PC-3 (cell line): ENCODE measurements around the gene STARD3. TPM values are rescaled to one million over a fixed set of nuclear protein-coding genes. Genes with fewer than 3 reads are reported as not detected.

Experiments used
- ATAC-seq: fragments of 200-7000 bp; cut with Tn5 transposase; 2 replicates; pipeline ENCODE4 v1.9.1; 2020; ENCODE audit warnings: mild to moderate bottlenecking, moderate library complexity
- BruUV-seq: library from RNA; stranded (reverse); fragments of 400-500 nt; replicated peaks from 2 replicates; lab custom pipeline; 2021; lab: Mats Ljungman, UMichigan
- CTCF ChIA-PET: fragments of 300-600 bp; sonication (Branson Sonifier 250); formaldehyde crosslinking; loops from one replicate; lab custom pipeline; 2022; ENCODE audit warnings: antibody characterized with exemption; lab: Charles Lee
- POLR2A ChIA-PET: fragments of 300-600 bp; sonication (Branson Sonifier 250); formaldehyde crosslinking; loops from one replicate; lab custom pipeline; 2022; ENCODE audit warnings: antibody characterized with exemption; ENCODE audit not compliant: unreplicated experiment; lab: Charles Lee
- DNase-seq: peaks from one replicate; pipeline ENCODE4 v3.0.0-alpha.2; 2015
- H2AFZ ChIP-seq: fragments of 300-600 bp; sonication (generic); 2 replicates; pipeline ENCODE4 v1.6.0; 2016; ENCODE audit warnings: antibody characterized with exemption, low read length
- H3F3A ChIP-seq: fragments of 300-600 bp; sonication (generic); one replicate; pipeline ENCODE4 v1.6.0; 2017; ENCODE audit warnings: antibody characterized with exemption, low read length, control low read depth, mild to moderate bottlenecking; ENCODE audit not compliant: unreplicated experiment
- H3K27ac ChIP-seq: fragments of 300-600 bp; sonication (generic); 2 replicates; pipeline ENCODE4 v1.5.1; 2016; ENCODE audit warnings: mild to moderate bottlenecking, low read length
- H3K27me3 ChIP-seq: fragments of 300-600 bp; sonication (generic); 2 replicates; pipeline ENCODE4 v1.6.1; 2016; ENCODE audit warnings: low read length, mixed read lengths
- H3K36me3 ChIP-seq: fragments of 300-600 bp; sonication (generic); 2 replicates; pipeline ENCODE4 v1.6.1; 2016; ENCODE audit warnings: low read depth, mixed run types, low read length, mixed read lengths
- H3K4me1 ChIP-seq: fragments of 300-600 bp; sonication (generic); 2 replicates; pipeline ENCODE4 v1.5.1; 2016; ENCODE audit warnings: low read length; ENCODE audit not compliant: insufficient read depth
- H3K4me2 ChIP-seq: fragments of 300-600 bp; sonication (generic); 2 replicates; pipeline ENCODE4 v1.6.0; 2016; ENCODE audit warnings: low read length
- H3K4me3 ChIP-seq: fragments of 300-600 bp; sonication (generic); 2 replicates; pipeline ENCODE4 v1.5.1; 2016; ENCODE audit warnings: mild to moderate bottlenecking, low read length, mixed read lengths
- H3K79me2 ChIP-seq: fragments of 300-600 bp; sonication (generic); 2 replicates; pipeline ENCODE4 v1.6.1; 2017; ENCODE audit warnings: low read length, mixed read lengths
- H3K9ac ChIP-seq: fragments of 300-600 bp; sonication (generic); 2 replicates; pipeline ENCODE4 v1.6.0; 2016; ENCODE audit warnings: mild to moderate bottlenecking, low read length
- H3K9me2 ChIP-seq: fragments of 300-600 bp; sonication (generic); replicated peaks from 2 replicates; pipeline ENCODE4 v1.6.1; 2016; ENCODE audit warnings: mixed run types, low read length, mixed read lengths
- H3K9me3 ChIP-seq: fragments of 300-600 bp; sonication (generic); 2 replicates; pipeline ENCODE4 v1.6.1; 2016; ENCODE audit warnings: low read length, mixed read lengths
- H4K20me1 ChIP-seq: fragments of 300-600 bp; sonication (generic); 2 replicates; pipeline ENCODE4 v1.6.1; 2016; ENCODE audit warnings: low read length, mixed read lengths
- EZH2 ChIP-seq: fragments of 300-600 bp; sonication (generic); IDR thresholded peaks from one replicate; pipeline ENCODE4 v1.6.1; 2017; ENCODE audit warnings: antibody characterized with exemption, mild to moderate bottlenecking, low read length; ENCODE audit not compliant: unreplicated experiment
- EZH2phosphoT487 ChIP-seq: fragments of 300-600 bp; sonication (generic); IDR thresholded peaks from 2 replicates; pipeline ENCODE4 v1.6.1; 2018; ENCODE audit warnings: mild to moderate bottlenecking, antibody characterized with exemption, low read length, borderline replicate concordance
- intact Hi-C: fragments of 100-400 bp; cut with micrococcal nuclease; formaldehyde crosslinking; loops from 2 replicates; pipeline ENCODE4 v1.9.0; 2023
- total RNA-seq: library from RNA; depleted of rRNA; stranded (reverse); fragments of >200 nt; gene quantifications from 2 replicates; pipeline ENCODE4 v1.2.3, GENCODE V29; 2014
- TF ChIP-seq, protein P1 (sequence below): fragments of 300-600 bp; sonication (generic); conservative IDR thresholded peaks from 2 replicates; pipeline ENCODE4 v1.5.1; 2017; ENCODE audit warnings: antibody characterized with exemption, low read depth, mild to moderate bottlenecking, low read length

STARD3 gene
- total RNA-seq, 1 experiment from 2014 or later: 30.5 TPM

DNA sequence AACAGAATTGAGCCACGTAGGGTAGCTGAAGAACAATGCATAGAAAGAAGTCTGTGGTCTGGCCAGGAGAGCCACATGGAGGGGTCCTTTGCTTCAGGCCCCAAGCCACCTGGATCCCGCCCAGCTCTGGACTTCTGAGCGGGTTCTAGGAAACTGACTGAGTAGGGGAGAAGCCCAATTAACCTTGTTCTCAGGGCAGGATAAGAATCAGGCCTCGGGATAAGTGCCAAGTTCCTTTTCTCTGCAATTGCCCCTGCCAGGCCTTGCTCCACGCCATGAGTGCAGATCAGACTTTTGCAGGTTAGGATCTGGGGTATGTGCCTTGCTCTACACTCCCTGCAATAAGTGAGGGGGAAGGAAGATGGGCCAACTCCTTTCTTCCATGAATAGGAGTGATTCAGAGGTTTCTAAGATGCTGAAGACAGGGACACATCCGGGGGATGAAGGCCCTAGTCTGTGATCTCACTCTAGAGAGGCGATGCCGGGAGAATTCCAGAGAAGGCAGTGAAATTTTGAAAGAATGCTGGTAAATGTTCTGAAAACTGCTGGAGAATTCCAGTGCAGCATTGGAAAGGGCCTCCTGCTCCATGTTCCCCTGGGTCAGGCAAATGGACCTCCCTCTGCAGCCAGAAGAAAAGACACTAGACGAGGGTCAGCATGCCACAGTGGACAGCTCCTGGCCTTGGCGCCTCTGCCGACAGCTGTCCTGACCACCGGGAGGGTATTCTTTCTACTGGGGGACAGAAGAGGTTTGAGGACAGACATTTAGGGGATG is 35.0 kb upstream of the STARD3 start:
- intact Hi-C loops: no loop called here
- Histone ChIP-seq H4K20me1 (no peaks in the 10 kb centered on the region), H3K4me2 (no peak overlapping the region), H3K27me3 (peaks cover 93% of the 10 kb centered on the region), H3K9me2 (no peaks in the 10 kb centered on the region), H3K4me3 (no peak overlapping the region), H3K27ac (no peak overlapping the region), H3K79me2 (no peaks in the 10 kb centered on the region), H3F3A (no peaks in the 10 kb centered on the region), H3K9me3 (no peaks in the 10 kb centered on the region), H3K4me1 (no peaks in the 10 kb centered on the region; the same call in 1 of the 2 replicates), H2AFZ (no peak overlapping the region), H3K9ac (no peak overlapping the region), H3K36me3 (no peaks in the 10 kb centered on the region)
- no peak for ATAC-seq
- no peak for TF ChIP-seq EZH2
- no peak for TF ChIP-seq EZH2phosphoT487
- TF ChIP-seq, protein P1, sequence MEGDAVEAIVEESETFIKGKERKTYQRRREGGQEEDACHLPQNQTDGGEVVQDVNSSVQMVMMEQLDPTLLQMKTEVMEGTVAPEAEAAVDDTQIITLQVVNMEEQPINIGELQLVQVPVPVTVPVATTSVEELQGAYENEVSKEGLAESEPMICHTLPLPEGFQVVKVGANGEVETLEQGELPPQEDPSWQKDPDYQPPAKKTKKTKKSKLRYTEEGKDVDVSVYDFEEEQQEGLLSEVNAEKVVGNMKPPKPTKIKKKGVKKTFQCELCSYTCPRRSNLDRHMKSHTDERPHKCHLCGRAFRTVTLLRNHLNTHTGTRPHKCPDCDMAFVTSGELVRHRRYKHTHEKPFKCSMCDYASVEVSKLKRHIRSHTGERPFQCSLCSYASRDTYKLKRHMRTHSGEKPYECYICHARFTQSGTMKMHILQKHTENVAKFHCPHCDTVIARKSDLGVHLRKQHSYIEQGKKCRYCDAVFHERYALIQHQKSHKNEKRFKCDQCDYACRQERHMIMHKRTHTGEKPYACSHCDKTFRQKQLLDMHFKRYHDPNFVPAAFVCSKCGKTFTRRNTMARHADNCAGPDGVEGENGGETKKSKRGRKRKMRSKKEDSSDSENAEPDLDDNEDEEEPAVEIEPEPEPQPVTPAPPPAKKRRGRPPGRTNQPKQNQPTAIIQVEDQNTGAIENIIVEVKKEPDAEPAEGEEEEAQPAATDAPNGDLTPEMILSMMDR: no peak
- POLR2A ChIA-PET: no interaction called here
- BruUV-seq: no TSS peak
- DNase-seq: no peak
- CTCF ChIA-PET: no interaction called here

DNA sequence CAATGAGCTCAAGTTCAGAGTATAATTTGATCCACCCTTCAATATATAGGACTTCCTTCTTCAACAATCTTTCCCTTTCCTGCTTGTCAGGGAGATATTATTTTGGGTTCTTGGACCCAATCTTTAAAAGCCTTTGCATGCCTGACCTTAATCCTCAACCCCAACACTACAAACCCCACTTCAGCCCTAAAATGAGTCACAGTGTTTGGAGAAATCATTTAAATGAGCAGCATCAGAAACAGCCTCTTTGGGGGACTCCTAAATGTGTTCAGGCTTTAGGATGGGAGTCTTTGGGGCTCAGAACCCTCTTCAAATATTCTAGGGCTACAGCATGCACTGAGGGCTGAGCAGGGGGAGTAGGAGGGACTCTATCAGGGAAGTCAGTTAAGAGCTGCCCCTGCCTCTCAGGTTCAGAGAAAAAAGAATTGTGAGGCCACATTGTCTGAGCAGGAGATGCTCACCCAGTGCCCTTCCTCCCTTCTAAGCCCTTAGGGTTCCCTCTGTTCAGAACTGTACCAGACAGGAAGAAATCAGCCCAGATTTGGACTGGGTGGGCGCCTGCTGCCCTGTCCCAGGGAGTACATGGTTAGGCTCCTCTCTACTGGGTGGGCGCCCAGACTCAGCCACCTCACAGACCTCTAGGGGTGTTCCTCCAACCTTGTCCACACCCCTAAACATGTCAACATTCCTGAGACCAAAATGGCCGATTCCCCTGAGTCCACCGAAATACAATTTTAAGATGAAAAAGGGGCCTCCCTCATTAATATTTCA is 34.2 kb upstream of the STARD3 start:
- Histone ChIP-seq H3K9me3 (no peaks in the 10 kb centered on the region), H3K9ac (no peak overlapping the region), H3K4me3 (no peak overlapping the region), H3K27ac (no peak overlapping the region), H4K20me1 (no peaks in the 10 kb centered on the region), H3K36me3 (no peaks in the 10 kb centered on the region), H3K79me2 (no peaks in the 10 kb centered on the region), H3K9me2 (no peaks in the 10 kb centered on the region), H3F3A (no peaks in the 10 kb centered on the region), H3K4me2 (no peak overlapping the region), H2AFZ (no peak overlapping the region), H3K27me3 (peaks cover 96% of the 10 kb centered on the region), H3K4me1 (no peaks in the 10 kb centered on the region; the same call in 1 of the 2 replicates)
- no peak for TF ChIP-seq EZH2phosphoT487
- TF ChIP-seq EZH2: no peak
- TF ChIP-seq, protein P1: no peak
- ChIA-PET POLR2A (no interaction called here), CTCF (no interaction called here)
- no peak for DNase-seq
- no TSS peak for BruUV-seq
- intact Hi-C loops: no loop called here
- ATAC-seq: no peak
